NK-92 (cell line): Measurements from ENCODE around the gene CPSF3.

Experiments used
- DNase-seq: peaks from one replicate; lab custom pipeline; 2025; ENCODE audit not compliant: unreplicated experiment; lab: John Stamatoyannopoulos, UW

Gene CPSF3

GRCh38 chr2:9462886-9463697 lies 39.6 kb downstream of the CPSF3 start:
- no peak for DNase-seq

GRCh38 chr2:9463698-9464034 lies 40.2 kb downstream of the CPSF3 start:
- no peak for DNase-seq

GRCh38 chr2:9465170-9465569 lies 41.7 kb downstream of the CPSF3 start:
- no peak for DNase-seq

- DNase-seq, result no peak
Measured at GRCh38 chr2:9466147-9466683, 42.8 kb downstream of the CPSF3 start.

- no peak for DNase-seq
Measured at GRCh38 chr2:9467687-9468086, 44.2 kb downstream of the CPSF3 start.

GRCh38 chr2:9471206-9471605 lies 47.8 kb downstream of the CPSF3 start:
- no peak for DNase-seq

- no peak for DNase-seq
Measured at GRCh38 chr2:9472511-9472910, 49.1 kb downstream of the CPSF3 start.

GRCh38 chr2:9473308-9473984 lies 50.0 kb downstream of the CPSF3 start:
- no peak for DNase-seq

GRCh38 chr2:9473985-9474360 lies 50.5 kb downstream of the CPSF3 start:
- DNase-seq, result no peak

- DNase-seq, result peak; percentile 6
Measured at GRCh38 chr2:9474361-9475057, 51.1 kb downstream of the CPSF3 start, which contains the start of gene IAH1. TSS of gene IAH1 (plus strand) at chr2:9474551. CDS start at chr2:9474567, 16 bp downstream.

GRCh38 chr2:9477914-9478313 lies 54.5 kb downstream of the CPSF3 start:
- DNase-seq, result no peak

GRCh38 chr2:9478526-9478925 lies 55.1 kb downstream of the CPSF3 start:
- DNase-seq, result no peak

- no peak for DNase-seq
Measured at GRCh38 chr2:9480157-9480556, 56.7 kb downstream of the CPSF3 start.

GRCh38 chr2:9483107-9483506 lies 59.7 kb downstream of the CPSF3 start:
- DNase-seq, result no peak

- DNase-seq, result no peak
Measured at GRCh38 chr2:9484533-9484932, 61.1 kb downstream of the CPSF3 start.

- DNase-seq, result no peak
Measured at GRCh38 chr2:9488583-9489547, 65.4 kb downstream of the CPSF3 start.

- no peak for DNase-seq
Measured at GRCh38 chr2:9490789-9491188, 67.3 kb downstream of the CPSF3 start.

- no peak for DNase-seq
Measured at GRCh38 chr2:9492927-9493326, 69.5 kb downstream of the CPSF3 start.

GRCh38 chr2:9493478-9493877 lies 70.0 kb downstream of the CPSF3 start:
- no peak for DNase-seq

- DNase-seq, result no peak
Measured at GRCh38 chr2:9494081-9494480, 70.6 kb downstream of the CPSF3 start.

GRCh38 chr2:9497017-9497416 lies 73.6 kb downstream of the CPSF3 start:
- DNase-seq, result no peak
